Spinal cord (tissue), 10 donors: Measurements from ENCODE around the gene KRTAP4-16. TPM values are rescaled to one million over a fixed set of nuclear protein-coding genes. Genes with fewer than 3 reads are reported as not detected.
"Not testable (repeated sequence)": the region's sequence is repeated elsewhere in the genome, so short reads cannot be mapped to it uniquely, and the experiment has no call there.

Experiments used
- DNase-seq, 6 donors: peaks; one replicate each; pipeline versions ENCODE4 v3.0.0 to v3.0.0-alpha.2; 2013 to 2015; ENCODE audit warnings: low spot score in 6 of 6, low read depth in 4 of 6
- H3K27ac ChIP-seq: one replicate; pipeline ENCODE4 v1.5.1; 2013; ENCODE audit warnings: low read depth, low read length, control low read depth
- H3K27me3 ChIP-seq: one replicate; pipeline ENCODE4 v1.6.1; 2013; ENCODE audit warnings: low read length; ENCODE audit not compliant: control insufficient read depth, insufficient read depth
- H3K36me3 ChIP-seq: one replicate; pipeline ENCODE4 v1.6.1; 2013; ENCODE audit warnings: low read length; ENCODE audit not compliant: control insufficient read depth, insufficient read depth
- H3K4me1 ChIP-seq: one replicate; pipeline ENCODE4 v1.6.1; 2013; ENCODE audit warnings: low read length; ENCODE audit not compliant: control insufficient read depth, insufficient read depth
- H3K4me3 ChIP-seq: one replicate; pipeline ENCODE4 v1.5.1; 2013; ENCODE audit warnings: low read depth, low read length, control low read depth
- H3K9me3 ChIP-seq: one replicate; pipeline ENCODE4 v1.6.1; 2013; ENCODE audit warnings: low read length; ENCODE audit not compliant: control insufficient read depth, insufficient read depth
- WGBS: methylation state at CpG from one replicate; pipeline ENCODE4 v1.1.5; 2013; ENCODE audit warnings: missing lambda C conversion rate; ENCODE audit not compliant: insufficient coverage; 5-methylcytosine and 5-hydroxymethylcytosine counted together
- polyA plus RNA-seq, 2 donors: library from polyadenylated mRNA; unstranded; fragments of 120-200 nt; gene quantifications; one replicate each; pipeline ENCODE4 v1.2.1, GENCODE V29; 2013; ENCODE audit not compliant: insufficient read length in 2 of 2
- total RNA-seq, 2 donors: library from RNA; depleted of rRNA in 1 of 2; stranded (reverse); fragments of 120-200 nt in 1 of 2; fragments of >200 nt in 1 of 2; gene quantifications; one replicate each; pipeline versions ENCODE4 v1.2.3 to v1.2.4, GENCODE V29; 2013 to 2014
- donor health status: healthy.

Gene KRTAP4-16
- total and polyA plus RNA-seq, 4 donors: not detected

- Histone ChIP-seq H3K27me3 (no peaks in the 10 kb centered on the region), H3K4me1 (no peaks in the 10 kb centered on the region), H3K36me3 (no peaks in the 10 kb centered on the region), H3K9me3 (peaks cover 3% of the 10 kb centered on the region), H3K27ac (no peak within 1 kb of the TSS), H3K4me3 (no peak within 1 kb of the TSS)
- DNase-seq: no peak
- 84% methylated on average over 5 of the region's 6 CpGs for WGBS
Measured at GRCh38 chr17:41140360-41141131, 38.5 kb upstream of the KRTAP4-16 start, which contains the start of gene KRTAP4-6. Gene KRTAP4-6, minus strand, starts transcription at chr17:41140544. Its CDS starts 57 bp downstream, at chr17:41140487.

- not testable (repeated sequence) for H3K9me3 ChIP-seq, H3K36me3 ChIP-seq, H3K4me1 ChIP-seq, H3K27me3 ChIP-seq, DNase-seq, H3K4me3 ChIP-seq, H3K27ac ChIP-seq
- 96% methylated on average over 12 of the region's 12 CpGs for WGBS
Measured at GRCh38 chr17:41139865-41140264, 37.9 kb upstream of the KRTAP4-16 start.

GRCh38 chr17:41133880-41134735 is 32.1 kb upstream of the KRTAP4-16 start:
- Histone ChIP-seq H3K27me3 (no peaks in the 10 kb centered on the region), H3K4me3 (no peak overlapping the region), H3K27ac (no peak overlapping the region), H3K4me1 (no peaks in the 10 kb centered on the region), H3K36me3 (no peaks in the 10 kb centered on the region), H3K9me3 (no peaks in the 10 kb centered on the region)
- DNase-seq: no peak
- no CpG with 5 or more reads among the region's 2 CpGs for WGBS

DNA sequence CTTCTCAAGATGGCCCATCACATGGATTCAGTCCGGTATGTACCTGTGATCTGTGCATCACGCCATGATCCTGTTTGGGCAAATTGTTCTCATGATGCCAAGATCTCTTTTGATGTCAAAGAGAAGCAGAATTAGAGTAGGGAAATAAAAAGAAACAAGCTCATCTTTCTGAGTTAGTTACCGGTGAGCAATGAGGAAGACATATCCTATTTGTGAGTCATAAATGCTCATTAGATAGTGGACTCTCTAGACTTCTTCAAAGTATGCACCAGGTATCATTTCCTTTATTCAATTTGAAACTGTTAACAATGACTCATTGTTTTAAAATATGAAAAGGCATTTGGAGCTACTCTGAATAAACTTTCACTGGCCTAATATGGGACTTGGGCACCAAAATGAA is 30.0 kb upstream of the KRTAP4-16 start:
- no peaks in the 10 kb centered on the region for H3K36me3 ChIP-seq
- WGBS: 93% methylated on average over 2 of the region's 3 CpGs

DNA sequence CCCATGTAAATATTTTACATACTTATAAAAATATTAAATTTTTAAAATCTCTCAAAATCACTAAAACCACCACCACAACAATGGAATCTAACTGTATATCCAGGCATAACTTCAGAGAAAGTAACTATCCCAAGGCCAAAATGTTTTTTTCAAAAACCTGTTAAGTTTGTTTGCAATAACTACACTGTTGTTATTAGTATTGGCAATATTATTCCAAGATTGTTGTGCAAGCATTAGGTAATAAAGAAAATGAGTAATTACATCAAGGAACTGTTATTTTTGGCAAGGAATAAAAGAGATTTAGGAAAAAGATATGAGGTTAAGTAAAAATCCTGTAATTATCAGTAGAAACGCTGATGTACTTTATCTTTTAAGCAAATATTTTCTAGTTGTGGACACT is 25.4 kb upstream of the KRTAP4-16 start:
- H3K9me3 ChIP-seq: no peaks in the 10 kb centered on the region
- H3K27me3 ChIP-seq: no peaks in the 10 kb centered on the region
- no peak overlapping the region for H3K27ac ChIP-seq
- no peaks in the 10 kb centered on the region for H3K36me3 ChIP-seq
- no peak overlapping the region for H3K4me3 ChIP-seq
- H3K4me1 ChIP-seq: no peaks in the 10 kb centered on the region
- no peak for DNase-seq
- no CpG with 5 or more reads among the region's 1 CpG for WGBS

More for the DNA sequence above, 30.0 kb upstream of the KRTAP4-16 start:
- DNase-seq: no peak
- H3K4me1 ChIP-seq: no peaks in the 10 kb centered on the region
- H3K27ac ChIP-seq: no peak overlapping the region
- no peaks in the 10 kb centered on the region for H3K27me3 ChIP-seq
- no peaks in the 10 kb centered on the region for H3K9me3 ChIP-seq
- no peak overlapping the region for H3K4me3 ChIP-seq

- no CpG with 5 or more reads among the region's 3 CpGs for WGBS
- DNase-seq: no peak
- H3K9me3 ChIP-seq: no peaks in the 10 kb centered on the region
- H3K27ac ChIP-seq: no peak overlapping the region
- H3K4me3 ChIP-seq: no peak overlapping the region
- no peaks in the 10 kb centered on the region for H3K4me1 ChIP-seq
- H3K36me3 ChIP-seq: no peaks in the 10 kb centered on the region
- H3K27me3 ChIP-seq: no peaks in the 10 kb centered on the region
Measured at GRCh38 chr17:41126412-41126811, 24.4 kb upstream of the KRTAP4-16 start.

GRCh38 chr17:41125064-41125463 is 23.1 kb upstream of the KRTAP4-16 start:
- H3K36me3 ChIP-seq: no peaks in the 10 kb centered on the region
- H3K27me3 ChIP-seq: no peaks in the 10 kb centered on the region
- H3K9me3 ChIP-seq: no peaks in the 10 kb centered on the region
- H3K27ac ChIP-seq: no peak overlapping the region
- WGBS: no CpG with 5 or more reads among the region's 2 CpGs
- DNase-seq: no peak
- no peaks in the 10 kb centered on the region for H3K4me1 ChIP-seq
- H3K4me3 ChIP-seq: no peak overlapping the region

DNA sequence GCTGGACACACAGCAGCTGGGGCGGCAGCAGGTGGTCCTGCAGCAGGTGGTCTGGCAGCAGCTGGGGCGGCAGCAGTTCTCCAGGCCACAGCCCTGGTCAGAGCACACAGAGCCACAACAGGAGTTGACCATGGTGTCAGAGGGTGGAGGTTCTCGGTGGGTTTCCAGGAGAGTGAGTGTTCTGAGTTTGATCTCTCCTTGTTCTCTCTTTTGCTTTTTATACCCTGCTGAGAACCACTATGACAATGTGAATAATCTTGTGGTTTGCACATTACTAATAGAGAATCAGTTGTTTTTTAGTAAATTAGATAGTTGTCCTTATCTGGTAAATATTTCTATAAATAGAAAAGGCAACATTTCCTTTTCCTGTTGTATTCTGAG is 22.0 kb upstream of the KRTAP4-16 start, which contains the start of gene KRTAP4-12:
Gene KRTAP4-12, minus strand, starts transcription at position 192 of the 381 bp plus-strand sequence. Its CDS starts 60 bp downstream, at position 132.
- H3K4me1 ChIP-seq, H3K36me3 ChIP-seq, H3K27ac ChIP-seq, H3K9me3 ChIP-seq, H3K27me3 ChIP-seq, H3K4me3 ChIP-seq, DNase-seq: not testable (repeated sequence)
- 45% methylated on average over 2 of the region's 3 CpGs for WGBS

GRCh38 chr17:41123292-41123990 is 21.4 kb upstream of the KRTAP4-16 start:
- DNase-seq, H3K36me3 ChIP-seq, H3K4me1 ChIP-seq, H3K27ac ChIP-seq, H3K27me3 ChIP-seq, H3K4me3 ChIP-seq, H3K9me3 ChIP-seq: not testable (repeated sequence)
- 84% methylated on average over 11 of the region's 12 CpGs for WGBS
